H1 (cell line): ENCODE measurements around the gene RGS16.

ENCODE experiments used
- EP300 ChIP-seq, 2 experiments: IDR thresholded peaks; 1 replicate in 1 of 2; 2 replicates in 1 of 2; pipeline ENCODE4 v1.6.1; 2011 to 2012; ENCODE audit warnings: low read depth in 2 of 2, low read length in 2 of 2, mild to moderate bottlenecking in 2 of 2, borderline replicate concordance in 1 of 2, inconsistent platforms in 1 of 2, moderate library complexity in 1 of 2
- JUND ChIP-seq: IDR thresholded peaks from 2 replicates; pipeline ENCODE4 v1.6.1; 2011; ENCODE audit warnings: mild to moderate bottlenecking, improper control_type of control experiment, low read length
- MAFK ChIP-seq: IDR thresholded peaks from 2 replicates; pipeline ENCODE4 v1.6.1; 2012; ENCODE audit warnings: low read depth, mild to moderate bottlenecking, improper control_type of control experiment, low read length
- POLR2A ChIP-seq, 2 experiments: IDR thresholded peaks; 1 replicate in 1 of 2; 2 replicates in 1 of 2; pipeline ENCODE4 v1.6.1; 2011; ENCODE audit warnings: low read depth in 2 of 2, low read length in 2 of 2, mild to moderate bottlenecking in 2 of 2; ENCODE audit errors: control extremely low read depth in 1 of 2
- POU5F1 ChIP-seq: IDR thresholded peaks from 2 replicates; pipeline ENCODE4 v1.6.1; 2011; ENCODE audit warnings: low read depth, mild to moderate bottlenecking, low read length, moderate library complexity
- SIRT6 ChIP-seq: IDR thresholded peaks from one replicate; pipeline ENCODE4 v1.7.1; 2012; ENCODE audit warnings: low read length, inconsistent platforms
- TF ChIP-seq, protein P1 (sequence below), 3 experiments: IDR thresholded peaks; 1 replicate in 2 of 3; 2 replicates in 1 of 3; pipeline versions ENCODE4 v1.5.1 to v1.6.1; 2011; ENCODE audit warnings: low read length in 3 of 3, mild to moderate bottlenecking in 3 of 3, inconsistent platforms in 2 of 3, low read depth in 1 of 3, moderate library complexity in 1 of 3; ENCODE audit not compliant: insufficient read depth in 1 of 3; ENCODE audit errors: control extremely low read depth in 1 of 3

GRCh38 chr1:182628657-182629056 lies 24.5 kb upstream of the RGS16 start:
- TF ChIP-seq SIRT6 (no peak), POLR2A (IDR thresholded peaks at IDR 0.05; ENCODE audit: control extremely low read depth in 1 of 2, low read depth in 2 of 2, low read length in 2 of 2) (no peak), POU5F1 (no peak), MAFK (no peak), JUND (no peak), EP300 (IDR thresholded peaks at IDR 0.05; ENCODE audit: borderline replicate concordance in 1 of 2, low read depth in 2 of 2, low read length in 2 of 2) (no peak)
- TF ChIP-seq, protein P1, sequence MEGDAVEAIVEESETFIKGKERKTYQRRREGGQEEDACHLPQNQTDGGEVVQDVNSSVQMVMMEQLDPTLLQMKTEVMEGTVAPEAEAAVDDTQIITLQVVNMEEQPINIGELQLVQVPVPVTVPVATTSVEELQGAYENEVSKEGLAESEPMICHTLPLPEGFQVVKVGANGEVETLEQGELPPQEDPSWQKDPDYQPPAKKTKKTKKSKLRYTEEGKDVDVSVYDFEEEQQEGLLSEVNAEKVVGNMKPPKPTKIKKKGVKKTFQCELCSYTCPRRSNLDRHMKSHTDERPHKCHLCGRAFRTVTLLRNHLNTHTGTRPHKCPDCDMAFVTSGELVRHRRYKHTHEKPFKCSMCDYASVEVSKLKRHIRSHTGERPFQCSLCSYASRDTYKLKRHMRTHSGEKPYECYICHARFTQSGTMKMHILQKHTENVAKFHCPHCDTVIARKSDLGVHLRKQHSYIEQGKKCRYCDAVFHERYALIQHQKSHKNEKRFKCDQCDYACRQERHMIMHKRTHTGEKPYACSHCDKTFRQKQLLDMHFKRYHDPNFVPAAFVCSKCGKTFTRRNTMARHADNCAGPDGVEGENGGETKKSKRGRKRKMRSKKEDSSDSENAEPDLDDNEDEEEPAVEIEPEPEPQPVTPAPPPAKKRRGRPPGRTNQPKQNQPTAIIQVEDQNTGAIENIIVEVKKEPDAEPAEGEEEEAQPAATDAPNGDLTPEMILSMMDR (IDR thresholded peaks at IDR 0.05; ENCODE audit: control extremely low read depth in 1 of 3, insufficient read depth in 1 of 3, low read depth in 1 of 3, low read length in 3 of 3) = peak in 2 of 3 experiments; percentile 10 to 11; a peak in 2 of 4 replicates
